RWPE2 (cell line): ENCODE data around the gene ARMCX2.
A peak's percentile ranks its signal among the peaks of the same experiment; 100 is the strongest.

Experiments
- ATAC-seq: fragments of 200-7000 bp; cut with Tn5 transposase; 3 replicates; pipeline ENCODE4 v1.9.1; 2021; ENCODE audit warnings: low read depth
- DNase-seq: peaks from one replicate; pipeline ENCODE4 v3.0.0-alpha.2; 2020; ENCODE audit warnings: low spot score
- H3K27ac ChIP-seq: fragments of 450-650 bp; 2 replicates; pipeline ENCODE4 v1.5.1; 2017; ENCODE audit warnings: mild to moderate bottlenecking; ENCODE audit not compliant: poor library complexity, severe bottlenecking
- H3K27me3 ChIP-seq: fragments of 250-450 bp; sonication (Bioruptor Pico); 2 replicates; pipeline ENCODE4 v1.5.1; 2021; ENCODE audit warnings: mild to moderate bottlenecking, moderate library complexity; ENCODE audit not compliant: insufficient read depth, poor library complexity, severe bottlenecking
- H3K36me3 ChIP-seq: fragments of 250-450 bp; sonication (Bioruptor Pico); 2 replicates; pipeline ENCODE4 v1.5.1; 2020; ENCODE audit warnings: low read depth, mild to moderate bottlenecking, moderate library complexity
- H3K4me1 ChIP-seq: fragments of 250-450 bp; sonication (Bioruptor Pico); 2 replicates; pipeline ENCODE4 v1.5.1; 2021; ENCODE audit warnings: mild to moderate bottlenecking, moderate library complexity; ENCODE audit not compliant: insufficient read depth, poor library complexity, severe bottlenecking
- H3K4me3 ChIP-seq: fragments of 250-450 bp; sonication (Bioruptor Pico); 2 replicates; pipeline ENCODE4 v1.5.1; 2021; ENCODE audit warnings: mild to moderate bottlenecking, moderate library complexity; ENCODE audit not compliant: severe bottlenecking
- H3K9me3 ChIP-seq: fragments of 250-450 bp; sonication (Bioruptor Pico); 2 replicates; pipeline ENCODE4 v1.5.1; 2021; ENCODE audit warnings: mild to moderate bottlenecking, moderate library complexity; ENCODE audit not compliant: severe bottlenecking
- TF ChIP-seq, protein P1 (sequence below): fragments of 450-650 bp; IDR thresholded peaks from one replicate; pipeline ENCODE4 v1.5.1; 2017; ENCODE audit warnings: mild to moderate bottlenecking, moderate library complexity; ENCODE audit not compliant: poor library complexity, severe bottlenecking

Gene ARMCX2

DNA sequence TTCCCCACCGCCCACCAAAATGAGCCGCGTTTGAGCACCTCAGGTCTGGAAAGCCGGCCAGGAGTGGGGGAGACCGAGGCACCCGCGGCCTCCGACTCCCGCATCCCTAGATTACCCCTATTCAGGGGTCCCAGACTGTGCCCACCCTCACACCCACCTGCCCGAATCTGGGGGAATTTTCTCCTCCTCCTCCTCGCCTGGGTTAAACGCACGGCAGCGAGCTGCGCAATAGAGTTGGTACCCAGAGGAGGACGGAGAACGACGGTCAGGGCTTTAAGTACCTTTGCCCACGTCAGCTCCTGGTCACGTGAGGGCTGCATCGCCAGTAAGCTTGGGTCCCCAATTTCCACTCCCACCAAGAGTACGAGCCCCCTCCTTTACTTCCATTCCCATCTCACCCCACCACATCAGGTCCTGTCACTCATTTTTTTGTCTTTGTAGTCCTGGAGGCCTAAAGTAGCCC lies at the start of gene ARMCX2:
Gene ARMCX2, minus strand, starts transcription at position 250 of the 463 bp plus-strand sequence. CDS start 2,262 bp downstream, outside the sequence.
- DNase-seq (no peak), ATAC-seq (peak; percentile 50; the same call in 2 of the 3 replicates)
- no peaks in the 10 kb centered on the region for H3K9me3 ChIP-seq
- TF ChIP-seq, protein P1, sequence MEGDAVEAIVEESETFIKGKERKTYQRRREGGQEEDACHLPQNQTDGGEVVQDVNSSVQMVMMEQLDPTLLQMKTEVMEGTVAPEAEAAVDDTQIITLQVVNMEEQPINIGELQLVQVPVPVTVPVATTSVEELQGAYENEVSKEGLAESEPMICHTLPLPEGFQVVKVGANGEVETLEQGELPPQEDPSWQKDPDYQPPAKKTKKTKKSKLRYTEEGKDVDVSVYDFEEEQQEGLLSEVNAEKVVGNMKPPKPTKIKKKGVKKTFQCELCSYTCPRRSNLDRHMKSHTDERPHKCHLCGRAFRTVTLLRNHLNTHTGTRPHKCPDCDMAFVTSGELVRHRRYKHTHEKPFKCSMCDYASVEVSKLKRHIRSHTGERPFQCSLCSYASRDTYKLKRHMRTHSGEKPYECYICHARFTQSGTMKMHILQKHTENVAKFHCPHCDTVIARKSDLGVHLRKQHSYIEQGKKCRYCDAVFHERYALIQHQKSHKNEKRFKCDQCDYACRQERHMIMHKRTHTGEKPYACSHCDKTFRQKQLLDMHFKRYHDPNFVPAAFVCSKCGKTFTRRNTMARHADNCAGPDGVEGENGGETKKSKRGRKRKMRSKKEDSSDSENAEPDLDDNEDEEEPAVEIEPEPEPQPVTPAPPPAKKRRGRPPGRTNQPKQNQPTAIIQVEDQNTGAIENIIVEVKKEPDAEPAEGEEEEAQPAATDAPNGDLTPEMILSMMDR: no peak
- peak within 1 kb of the TSS; percentile 37 for H3K4me3 ChIP-seq
- no peaks in the 10 kb centered on the region for H3K27me3 ChIP-seq
- H3K4me1 ChIP-seq: no peaks in the 10 kb centered on the region
- H3K27ac ChIP-seq: no peak within 1 kb of the TSS
- H3K36me3 ChIP-seq: no peaks in the 10 kb centered on the region

- Histone ChIP-seq H3K27me3 (no peaks in the 10 kb centered on the region), H3K9me3 (no peaks in the 10 kb centered on the region), H3K27ac (no peak overlapping the region), H3K4me3 (no peak overlapping the region), H3K36me3 (no peaks in the 10 kb centered on the region), H3K4me1 (no peaks in the 10 kb centered on the region)
- TF ChIP-seq, protein P1: no peak
- DNase-seq: no peak
- ATAC-seq: no peak
These were observed 49.7 kb upstream of the ARMCX2 start for GRCh38 chrX:101709384-101709783.

DNA sequence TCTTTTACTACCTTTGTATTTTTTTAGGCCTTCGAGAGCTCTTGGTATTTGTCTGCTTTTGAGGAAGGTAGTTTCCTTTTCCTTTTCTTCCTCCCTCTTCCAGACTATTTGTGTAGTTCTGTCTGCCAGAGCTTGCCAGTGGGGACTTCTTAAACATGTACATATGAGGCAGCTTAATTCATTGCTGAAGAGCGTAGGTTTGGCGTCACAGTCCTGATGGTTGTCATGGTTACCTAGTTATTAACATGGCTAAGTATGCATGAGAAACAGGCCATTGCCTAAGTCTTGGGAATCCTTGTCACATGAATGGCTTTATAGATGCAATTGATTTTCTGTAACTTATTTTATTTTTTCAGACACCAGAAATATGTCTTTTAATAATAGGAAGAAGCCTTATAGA lies 48.5 kb upstream of the ARMCX2 start:
- ATAC-seq (no peak), DNase-seq (no peak)
- no peak overlapping the region for H3K27ac ChIP-seq
- H3K9me3 ChIP-seq: no peaks in the 10 kb centered on the region
- TF ChIP-seq, protein P1: no peak
- no peaks in the 10 kb centered on the region for H3K36me3 ChIP-seq
- no peak overlapping the region for H3K4me3 ChIP-seq
- no peaks in the 10 kb centered on the region for H3K27me3 ChIP-seq
- H3K4me1 ChIP-seq: no peaks in the 10 kb centered on the region

GRCh38 chrX:101693476-101693875 lies 33.8 kb upstream of the ARMCX2 start:
- ATAC-seq (no peak), DNase-seq (no peak)
- no peak overlapping the region for H3K4me3 ChIP-seq
- no peaks in the 10 kb centered on the region for H3K27me3 ChIP-seq
- H3K36me3 ChIP-seq: no peaks in the 10 kb centered on the region
- no peaks in the 10 kb centered on the region for H3K9me3 ChIP-seq
- H3K27ac ChIP-seq: no peak overlapping the region
- no peaks in the 10 kb centered on the region for H3K4me1 ChIP-seq
- TF ChIP-seq, protein P1: no peak

DNA sequence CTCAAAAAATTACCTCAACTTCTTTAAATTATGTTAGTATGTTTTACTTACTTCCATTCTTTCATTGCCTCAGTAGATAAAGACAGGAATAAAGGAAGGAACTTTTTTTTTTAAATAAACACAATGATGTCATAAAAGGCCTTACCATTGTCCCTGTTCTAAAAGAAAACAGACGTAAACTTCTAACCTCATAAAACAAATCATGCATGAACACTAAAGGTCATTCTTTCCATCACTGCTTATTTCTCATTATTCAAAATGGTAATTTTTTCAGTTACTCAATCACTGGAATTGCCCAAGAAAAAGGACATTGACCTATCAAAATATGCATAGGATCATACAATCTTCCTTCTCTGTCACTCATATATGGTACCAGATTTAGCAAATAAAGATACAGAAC lies 32.2 kb upstream of the ARMCX2 start:
- Histone ChIP-seq H3K4me3 (no peak overlapping the region), H3K36me3 (no peaks in the 10 kb centered on the region), H3K27ac (no peak overlapping the region), H3K4me1 (no peaks in the 10 kb centered on the region), H3K27me3 (no peaks in the 10 kb centered on the region), H3K9me3 (no peaks in the 10 kb centered on the region)
- TF ChIP-seq, protein P1: no peak
- DNase-seq (no peak), ATAC-seq (no peak)
